ENCODE data around the gene TNC.
"Not testable (repeated sequence)": the region's sequence is repeated elsewhere in the genome, so short reads cannot be mapped to it uniquely, and the experiment has no call there.

TNC gene

GRCh38 chr9:115130176-115130575 is 12.2 kb upstream of the TNC start:
- no peaks in the 10 kb centered on the region for H3K27me3 ChIP-seq (ENCODE audit: insufficient read depth, low read length)
- no peak overlapping the region for H3K23ac ChIP-seq (ENCODE audit: low read length)
- H2BK12ac ChIP-seq (ENCODE audit: low read length), result no peak overlapping the region
- DNase-seq, result no peak
- no peak overlapping the region for H3K18ac ChIP-seq (ENCODE audit: low read length)
- no peak overlapping the region for H4K91ac ChIP-seq (ENCODE audit: low read depth, low read length)
- H2AFZ ChIP-seq (ENCODE audit: insufficient read depth, low read length, poor library complexity), result no peak overlapping the region
- H3K36me3 ChIP-seq (ENCODE audit: control insufficient read depth in 1 of 2, insufficient read depth in 2 of 2, low read length in 2 of 2), result no peaks in the 10 kb centered on the region
- H4K12ac ChIP-seq (ENCODE audit: low read depth, low read length), result no peak overlapping the region
- H3K9me3 ChIP-seq (ENCODE audit: insufficient read depth, low read depth, low read length), result no peaks in the 10 kb centered on the region
- H4K8ac ChIP-seq (ENCODE audit: low read depth, low read length), result no peak overlapping the region
- no peaks in the 10 kb centered on the region for H3K79me2 ChIP-seq (ENCODE audit: control insufficient read depth, insufficient read depth, low read length, poor library complexity)
- H3K79me1 ChIP-seq (ENCODE audit: low read length), result no peaks in the 10 kb centered on the region
- H2AK5ac ChIP-seq (ENCODE audit: low read length), result no peak overlapping the region
- H3K4me1 ChIP-seq (ENCODE audit: control insufficient read depth in 1 of 2, insufficient read depth in 2 of 2, low read length in 2 of 2), result peaks cover 0 to 4% of the 10 kb centered on the region in 2 experiments
- no peak overlapping the region for H2BK120ac ChIP-seq (ENCODE audit: insufficient read depth, low read length, poor library complexity)
- H3K4me3 ChIP-seq (ENCODE audit: low read depth, low read length), result no peak overlapping the region
- H3K4me2 ChIP-seq (ENCODE audit: low read length), result no peak overlapping the region
- no CpG with 5 or more reads among the region's 3 CpGs for WGBS (ENCODE audit: extremely low coverage, insufficient coverage, insufficient read length)
- no peak overlapping the region for H3K27ac ChIP-seq (ENCODE audit: low read depth, low read length)
- no peak overlapping the region for H2BK5ac ChIP-seq (ENCODE audit: low read depth, low read length, poor library complexity)
- no peak overlapping the region for H3K14ac ChIP-seq (ENCODE audit: low read length)
- no peak overlapping the region for H3K4ac ChIP-seq (ENCODE audit: low read depth, low read length)
- no peak overlapping the region for H3K9ac ChIP-seq (ENCODE audit: low read length)

GRCh38 chr9:115128726-115129125 is 10.8 kb upstream of the TNC start:
- not testable (repeated sequence) for H3K23ac ChIP-seq (ENCODE audit: low read length); DNase-seq; H2AFZ ChIP-seq (ENCODE audit: insufficient read depth, low read length, poor library complexity); H4K91ac ChIP-seq (ENCODE audit: low read depth, low read length); H3K18ac ChIP-seq (ENCODE audit: low read length); H2BK120ac ChIP-seq (ENCODE audit: insufficient read depth, low read length, poor library complexity); H3K79me2 ChIP-seq (ENCODE audit: control insufficient read depth, insufficient read depth, low read length, poor library complexity); H3K27me3 ChIP-seq (ENCODE audit: insufficient read depth, low read length); H2AK5ac ChIP-seq (ENCODE audit: low read length); H3K27ac ChIP-seq (ENCODE audit: low read depth, low read length); H4K8ac ChIP-seq (ENCODE audit: low read depth, low read length); H3K14ac ChIP-seq (ENCODE audit: low read length); H3K9ac ChIP-seq (ENCODE audit: low read length); H3K4me2 ChIP-seq (ENCODE audit: low read length); H3K4ac ChIP-seq (ENCODE audit: low read depth, low read length); H3K9me3 ChIP-seq (ENCODE audit: insufficient read depth, low read depth, low read length); H3K4me3 ChIP-seq (ENCODE audit: low read depth, low read length); H3K4me1 ChIP-seq (ENCODE audit: control insufficient read depth in 1 of 2, insufficient read depth in 2 of 2, low read length in 2 of 2); H2BK12ac ChIP-seq (ENCODE audit: low read length); H3K36me3 ChIP-seq (ENCODE audit: control insufficient read depth in 1 of 2, insufficient read depth in 2 of 2, low read length in 2 of 2); H4K12ac ChIP-seq (ENCODE audit: low read depth, low read length); H2BK5ac ChIP-seq (ENCODE audit: low read depth, low read length, poor library complexity); H3K79me1 ChIP-seq (ENCODE audit: low read length)
- WGBS (ENCODE audit: extremely low coverage, insufficient coverage, insufficient read length), result no CpG with 5 or more reads among the region's 6 CpGs

DNA sequence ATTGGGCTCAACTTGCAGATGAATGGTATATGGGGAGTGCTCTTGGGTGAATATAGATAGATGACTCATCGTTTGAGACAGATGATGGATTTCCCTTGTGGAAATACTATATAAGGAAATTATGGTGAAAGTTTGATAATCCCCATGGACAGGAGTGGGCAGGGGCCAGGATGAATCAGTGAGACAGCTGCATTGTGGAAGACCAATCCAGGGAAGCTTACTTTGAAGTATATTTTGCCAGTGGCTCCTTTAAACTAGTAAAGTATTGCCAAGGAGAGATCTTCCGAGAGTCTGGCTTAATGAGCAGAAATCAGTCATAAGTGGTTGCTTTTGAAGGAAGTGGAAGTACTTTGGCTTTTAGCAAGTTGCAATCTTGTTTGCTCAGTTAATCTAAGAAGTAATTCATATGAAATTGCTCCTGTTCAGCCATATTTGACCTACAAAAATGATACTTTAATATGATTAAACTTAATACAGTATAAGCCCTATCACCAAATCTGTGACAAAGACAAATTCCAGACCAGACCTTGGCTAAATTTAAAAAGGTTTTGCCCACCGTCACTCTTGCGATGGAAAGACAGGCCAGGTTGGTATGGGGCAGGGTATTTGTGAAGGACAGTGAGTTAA is 9.3 kb upstream of the TNC start:
- H4K91ac ChIP-seq (ENCODE audit: low read depth, low read length), result no peak overlapping the region
- peaks cover 1% of the 10 kb centered on the region for H3K9me3 ChIP-seq (ENCODE audit: insufficient read depth, low read depth, low read length)
- H3K14ac ChIP-seq (ENCODE audit: low read length), result no peak overlapping the region
- H3K36me3 ChIP-seq (ENCODE audit: control insufficient read depth in 1 of 2, insufficient read depth in 2 of 2, low read length in 2 of 2), result no peaks in the 10 kb centered on the region
- H3K79me2 ChIP-seq (ENCODE audit: control insufficient read depth, insufficient read depth, low read length, poor library complexity), result no peaks in the 10 kb centered on the region
- H3K4ac ChIP-seq (ENCODE audit: low read depth, low read length), result no peak overlapping the region
- no peaks in the 10 kb centered on the region for H3K27me3 ChIP-seq (ENCODE audit: insufficient read depth, low read length)
- no peak for DNase-seq
- H2AK5ac ChIP-seq (ENCODE audit: low read length), result no peak overlapping the region
- no peak overlapping the region for H3K23ac ChIP-seq (ENCODE audit: low read length)
- no peak overlapping the region for H3K4me2 ChIP-seq (ENCODE audit: low read length)
- no peak overlapping the region for H4K12ac ChIP-seq (ENCODE audit: low read depth, low read length)
- no peak overlapping the region for H3K9ac ChIP-seq (ENCODE audit: low read length)
- H3K79me1 ChIP-seq (ENCODE audit: low read length), result no peaks in the 10 kb centered on the region
- no peak overlapping the region for H2AFZ ChIP-seq (ENCODE audit: insufficient read depth, low read length, poor library complexity)
- H2BK120ac ChIP-seq (ENCODE audit: insufficient read depth, low read length, poor library complexity), result no peak overlapping the region
- no peak overlapping the region for H3K27ac ChIP-seq (ENCODE audit: low read depth, low read length)
- no peak overlapping the region for H3K4me3 ChIP-seq (ENCODE audit: low read depth, low read length)
- H4K8ac ChIP-seq (ENCODE audit: low read depth, low read length), result no peak overlapping the region
- WGBS (ENCODE audit: extremely low coverage, insufficient coverage, insufficient read length), result no CpG with 5 or more reads among the region's 4 CpGs
- H2BK5ac ChIP-seq (ENCODE audit: low read depth, low read length, poor library complexity), result no peak overlapping the region
- H3K4me1 ChIP-seq (ENCODE audit: control insufficient read depth in 1 of 2, insufficient read depth in 2 of 2, low read length in 2 of 2), result peaks cover 0 to 4% of the 10 kb centered on the region in 2 experiments
- no peak overlapping the region for H2BK12ac ChIP-seq (ENCODE audit: low read length)
- H3K18ac ChIP-seq (ENCODE audit: low read length), result no peak overlapping the region

DNA sequence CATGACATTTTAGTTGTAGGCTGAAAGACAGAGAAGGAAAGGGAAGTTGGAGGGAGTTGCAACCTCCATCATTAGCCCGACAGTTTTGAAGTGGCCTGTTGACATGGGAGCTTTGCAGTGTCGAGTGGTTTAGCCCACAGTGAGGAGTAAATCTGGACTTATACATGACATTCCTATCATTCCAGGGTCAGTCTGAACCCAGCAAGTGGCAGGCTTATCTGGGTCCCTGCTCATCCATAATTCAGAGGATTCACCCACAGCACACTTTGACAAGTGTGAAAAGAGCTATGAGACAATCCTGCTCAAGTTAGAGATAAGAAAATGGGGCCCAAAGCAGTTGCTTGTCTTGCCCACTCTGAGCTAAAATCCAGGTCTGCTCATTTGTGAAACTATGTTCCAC is 8.4 kb upstream of the TNC start:
- no peak overlapping the region for H3K9ac ChIP-seq (ENCODE audit: low read length)
- H3K9me3 ChIP-seq (ENCODE audit: insufficient read depth, low read depth, low read length), result peaks cover 1% of the 10 kb centered on the region
- H3K4me3 ChIP-seq (ENCODE audit: low read depth, low read length), result no peak overlapping the region
- no peak overlapping the region for H3K4me2 ChIP-seq (ENCODE audit: low read length)
- H3K18ac ChIP-seq (ENCODE audit: low read length), result no peak overlapping the region
- no peak overlapping the region for H4K8ac ChIP-seq (ENCODE audit: low read depth, low read length)
- WGBS (ENCODE audit: extremely low coverage, insufficient coverage, insufficient read length), result no CpG with 5 or more reads among the region's 2 CpGs
- DNase-seq, result no peak
- H3K14ac ChIP-seq (ENCODE audit: low read length), result no peak overlapping the region
- no peak overlapping the region for H3K23ac ChIP-seq (ENCODE audit: low read length)
- no peaks in the 10 kb centered on the region for H3K36me3 ChIP-seq (ENCODE audit: control insufficient read depth in 1 of 2, insufficient read depth in 2 of 2, low read length in 2 of 2)
- H2AK5ac ChIP-seq (ENCODE audit: low read length), result no peak overlapping the region
- H3K79me1 ChIP-seq (ENCODE audit: low read length), result peaks cover 4% of the 10 kb centered on the region
- no peaks in the 10 kb centered on the region for H3K27me3 ChIP-seq (ENCODE audit: insufficient read depth, low read length)
- no peak overlapping the region for H4K12ac ChIP-seq (ENCODE audit: low read depth, low read length)
- no peak overlapping the region for H4K91ac ChIP-seq (ENCODE audit: low read depth, low read length)
- peaks cover 5 to 10% of the 10 kb centered on the region in 2 experiments for H3K4me1 ChIP-seq (ENCODE audit: control insufficient read depth in 1 of 2, insufficient read depth in 2 of 2, low read length in 2 of 2)
- peak overlapping the region; percentile 53 for H2BK12ac ChIP-seq (ENCODE audit: low read length)
- no peak overlapping the region for H3K27ac ChIP-seq (ENCODE audit: low read depth, low read length)
- H2AFZ ChIP-seq (ENCODE audit: insufficient read depth, low read length, poor library complexity), result no peak overlapping the region
- no peaks in the 10 kb centered on the region for H3K79me2 ChIP-seq (ENCODE audit: control insufficient read depth, insufficient read depth, low read length, poor library complexity)
- H2BK120ac ChIP-seq (ENCODE audit: insufficient read depth, low read length, poor library complexity), result no peak overlapping the region
- no peak overlapping the region for H3K4ac ChIP-seq (ENCODE audit: low read depth, low read length)
- no peak overlapping the region for H2BK5ac ChIP-seq (ENCODE audit: low read depth, low read length, poor library complexity)

Data from trophoblast cell (in vitro differentiated cells and primary cell).